Pancreas (tissue), 10 donors: ENCODE data around the gene SPC25. TPM values are rescaled to one million over a fixed set of nuclear protein-coding genes. Genes with fewer than 3 reads are reported as not detected.

Experiments used
- ATAC-seq, 4 donors: fragments of 200-7000 bp; cut with Tn5 transposase; one replicate each; pipeline versions ENCODE4 v1.8.0 to v1.9.1; 2020; ENCODE audit warnings: mild to moderate bottlenecking in 4 of 4, moderate library complexity in 4 of 4
- DNase-seq, 6 donors: peaks; one replicate each; pipeline ENCODE4 v3.0.0-alpha.2; 2020
- FAIRE-seq: peaks from 2 replicates; lab custom pipeline; 2012; peaks lifted over from hg19 to GRCh38; lab: Jason Lieb, UNC
- H3K27ac ChIP-seq, 4 donors: fragments of 200-600 bp; sonication (generic); 1 replicate in 3 of 4; 2 replicates in 1 of 4; pipeline versions ENCODE4 v1.5.0 to v1.8.0; 2020
- H3K27me3 ChIP-seq, 4 donors: fragments of 200-600 bp; one replicate each; pipeline ENCODE4 v1.8.0; 2021
- H3K36me3 ChIP-seq, 3 donors: fragments of 200-600 bp; sonication (generic) in 1 of 3; one replicate each; pipeline versions ENCODE4 v1.5.0 to v1.8.0; 2020 to 2021
- H3K4me1 ChIP-seq, 3 donors: fragments of 200-600 bp; one replicate each; pipeline ENCODE4 v1.8.0; 2021
- H3K4me3 ChIP-seq, 4 donors: fragments of 200-600 bp; sonication (generic) in 2 of 4; one replicate each; pipeline versions ENCODE4 v1.5.0 to v1.8.0; 2020 to 2021
- H3K9me3 ChIP-seq, 4 donors: fragments of 200-600 bp; one replicate each; pipeline ENCODE4 v1.8.0; 2021
- WGBS, 2 donors: extraction: QIAGEN DNeasy Blood & Tissue Kit; methylation state at CpG; one replicate each; pipeline ENCODE4 v1.1.7; 2013; 5-methylcytosine and 5-hydroxymethylcytosine counted together
- intact Hi-C, 3 donors: fragments of 100-400 bp; cut with DNase I; formaldehyde crosslinking; loops; one replicate each; pipeline versions ENCODE4 v1.11.1 to v1.14.2; 2022
- polyA plus RNA-seq, 2 donors: library from polyadenylated mRNA; stranded (reverse); fragments of 200-250 nt; gene quantifications; one replicate each; pipeline ENCODE4 v1.2.3, GENCODE V29; 2013
- total RNA-seq, 6 donors: library from RNA; stranded (reverse); fragmentation: NEBNext Ultra II Directional in 4 of 6; extraction: Animal tissue kit (Norgen Biotek cat#: 25700) in 4 of 6; gene quantifications; one replicate each; pipeline versions ENCODE4 v1.2.1 to v1.2.4, GENCODE V29; 2021 to 2023
- TF ChIP-seq, protein P1 (sequence below), 4 donors: fragments of 200-600 bp; sonication (generic) in 3 of 4; IDR thresholded peaks; one replicate each; pipeline versions ENCODE4 v1.5.0 to v1.8.0; 2021; ENCODE audit warnings: antibody characterized with exemption in 4 of 4
- donor health status: healthy with polysubstance abuse.
- donor health status: DM: no; HTN: no; CAD: no; lungs with moderate emphysema.
- donor health status: DM: no; HTN: no; CAD: no.
- donor health status: control.
- donor health status: control.
- donor health status: Bipolar disorder and iron deficiency.
- donor health status: DM: yes; HTN: yes; CAD: no.
- donor health status: DM: no; HTN: no; CAD: no.
- donor health status: DM: no; HTN: no; CAD: no.
- donor health status: DM: yes; HTN: yes; CAD: no.

The SPC25 gene
- total and polyA plus RNA-seq, 8 donors: 0.14 to 4.2 (median 0.83) TPM

DNA sequence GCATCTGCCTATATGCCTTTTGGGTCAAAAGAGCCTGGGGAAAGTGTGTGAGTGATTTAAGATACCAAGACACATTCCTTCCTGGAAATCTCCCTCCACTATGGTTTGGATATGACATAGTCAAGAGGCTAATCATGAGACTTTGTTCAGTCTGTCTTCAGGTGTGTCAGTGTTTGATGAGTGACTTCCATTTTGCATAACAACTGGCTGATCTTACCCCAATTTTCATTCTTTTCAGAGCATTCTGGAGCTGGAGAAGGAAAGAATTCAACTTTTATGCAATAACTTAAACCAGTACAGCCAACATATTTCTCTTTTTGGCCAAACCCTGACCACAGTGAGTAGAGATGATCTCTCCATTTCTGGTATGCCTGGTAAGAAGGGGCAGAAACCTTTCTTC is 39.4 kb downstream of the SPC25 start:
- TF ChIP-seq, protein P1, sequence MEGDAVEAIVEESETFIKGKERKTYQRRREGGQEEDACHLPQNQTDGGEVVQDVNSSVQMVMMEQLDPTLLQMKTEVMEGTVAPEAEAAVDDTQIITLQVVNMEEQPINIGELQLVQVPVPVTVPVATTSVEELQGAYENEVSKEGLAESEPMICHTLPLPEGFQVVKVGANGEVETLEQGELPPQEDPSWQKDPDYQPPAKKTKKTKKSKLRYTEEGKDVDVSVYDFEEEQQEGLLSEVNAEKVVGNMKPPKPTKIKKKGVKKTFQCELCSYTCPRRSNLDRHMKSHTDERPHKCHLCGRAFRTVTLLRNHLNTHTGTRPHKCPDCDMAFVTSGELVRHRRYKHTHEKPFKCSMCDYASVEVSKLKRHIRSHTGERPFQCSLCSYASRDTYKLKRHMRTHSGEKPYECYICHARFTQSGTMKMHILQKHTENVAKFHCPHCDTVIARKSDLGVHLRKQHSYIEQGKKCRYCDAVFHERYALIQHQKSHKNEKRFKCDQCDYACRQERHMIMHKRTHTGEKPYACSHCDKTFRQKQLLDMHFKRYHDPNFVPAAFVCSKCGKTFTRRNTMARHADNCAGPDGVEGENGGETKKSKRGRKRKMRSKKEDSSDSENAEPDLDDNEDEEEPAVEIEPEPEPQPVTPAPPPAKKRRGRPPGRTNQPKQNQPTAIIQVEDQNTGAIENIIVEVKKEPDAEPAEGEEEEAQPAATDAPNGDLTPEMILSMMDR (IDR thresholded peaks at IDR 0.05): no peak
- ATAC-seq (no peak), DNase-seq (no peak), FAIRE-seq (no peak)
- Histone ChIP-seq H3K4me3 (no peak overlapping the region), H3K9me3 (no peaks in the 10 kb centered on the region), H3K4me1 (no peaks in the 10 kb centered on the region), H3K27me3 (no peaks in the 10 kb centered on the region), H3K36me3 (peaks cover 0 to 21% (median 0%) of the 10 kb centered on the region in 3 donors), H3K27ac (no peak overlapping the region)
- intact Hi-C loops: loop anchor here in 1 of 3 donors (10.0 kb wide), 1 partner anchor 76 kb away; no protein-coding TSS in a partner anchor

DNA sequence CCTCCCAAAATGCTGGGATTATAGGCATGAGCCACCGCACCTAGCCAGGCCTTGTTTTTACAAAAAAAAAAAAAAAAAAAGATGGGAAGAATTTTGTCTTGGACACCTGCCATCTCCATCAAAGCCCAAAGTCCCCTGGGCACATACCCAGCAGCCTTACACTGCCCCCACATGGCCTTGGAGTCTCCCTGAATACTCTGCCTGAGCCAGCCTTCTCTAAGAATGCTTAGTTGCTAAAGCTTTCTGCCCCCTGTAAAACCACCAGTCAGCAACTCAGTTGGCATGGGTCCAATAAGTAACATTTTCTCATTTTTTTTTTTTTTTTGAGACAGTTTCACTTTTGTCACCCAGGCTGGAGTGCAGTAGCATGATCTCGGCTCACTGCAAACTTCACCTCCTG is 40.6 kb downstream of the SPC25 start:
- H3K27ac ChIP-seq: no peak overlapping the region
- H3K27me3 ChIP-seq: no peaks in the 10 kb centered on the region
- intact Hi-C loops: loop anchor here in 1 of 3 donors (10.0 kb wide), 1 partner anchor 75 kb away; no protein-coding TSS in a partner anchor
- 20 to 48% methylated on average over 2 of the region's 2 CpGs for WGBS, 2 donors
- TF ChIP-seq, protein P1 (IDR thresholded peaks at IDR 0.05): peak in 2 of 4 donors; percentile 11 to 16
- no peaks in the 10 kb centered on the region for H3K9me3 ChIP-seq
- H3K36me3 ChIP-seq: peaks cover 0 to 16% (median 0%) of the 10 kb centered on the region in 3 donors
- H3K4me3 ChIP-seq: no peak overlapping the region
- peak in 5 of 6 donors; percentile 59 to 69 (median 64) for DNase-seq
- FAIRE-seq: no peak
- peak; percentile 81 to 98 (median 90) for ATAC-seq
- no peaks in the 10 kb centered on the region for H3K4me1 ChIP-seq

DNA sequence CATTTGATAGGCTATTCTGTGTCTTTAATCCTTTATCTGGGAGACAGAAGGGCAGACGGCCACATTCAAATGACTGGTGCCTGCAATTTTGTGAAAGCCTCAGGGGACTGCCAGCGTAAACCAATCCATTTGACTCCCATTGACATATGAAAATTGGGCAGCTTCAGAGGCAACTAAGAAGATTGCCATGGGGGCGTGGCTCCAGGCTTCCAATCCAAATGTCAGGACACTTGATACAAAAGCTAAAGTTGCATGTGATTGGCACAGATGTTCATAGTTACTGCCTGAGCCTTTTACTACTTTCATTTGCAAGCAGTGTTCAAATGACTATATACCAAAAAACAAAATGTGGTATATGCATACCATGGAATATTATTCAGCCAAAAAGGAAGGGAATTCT is 42.0 kb downstream of the SPC25 start:
- ATAC-seq: no peak
- DNase-seq: no peak
- Histone ChIP-seq H3K27me3 (no peaks in the 10 kb centered on the region), H3K36me3 (peaks cover 0 to 23% (median 4%) of the 10 kb centered on the region in 3 donors), H3K4me3 (no peak overlapping the region), H3K27ac (no peak overlapping the region), H3K4me1 (no peaks in the 10 kb centered on the region), H3K9me3 (no peaks in the 10 kb centered on the region)
- WGBS, 2 donors: 74 to 84% methylated on average over 3 of the region's 3 CpGs
- TF ChIP-seq, protein P1 (IDR thresholded peaks at IDR 0.05): no peak
- FAIRE-seq: no peak
- intact Hi-C loops: no loop called here

DNA sequence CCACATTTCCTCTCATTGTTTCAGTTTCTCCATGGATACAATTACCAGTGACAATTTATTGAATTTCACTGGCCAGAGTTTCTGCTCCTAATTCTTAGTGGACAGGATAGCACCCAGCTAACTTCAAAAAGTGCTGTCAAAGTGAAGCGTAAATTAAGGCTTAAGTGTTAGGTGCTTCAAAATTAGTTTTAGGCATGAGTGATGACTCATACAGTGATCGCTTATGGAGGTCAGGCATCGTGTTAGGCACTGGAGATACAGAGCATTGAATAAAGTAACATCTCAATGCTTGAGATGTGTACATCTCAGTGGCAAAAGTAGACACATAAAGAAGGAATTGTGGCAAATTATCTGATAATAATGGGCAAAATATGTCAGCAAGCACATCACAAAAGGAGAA is 47.0 kb downstream of the SPC25 start:
- no peak overlapping the region for H3K27ac ChIP-seq
- ATAC-seq: no peak
- no peaks in the 10 kb centered on the region for H3K9me3 ChIP-seq
- DNase-seq: no peak
- no peak for FAIRE-seq
- intact Hi-C loops: no loop called here
- WGBS, 2 donors: 97 to 98% methylated on average over 3 of the region's 3 CpGs
- peaks cover 0 to 11% (median 4%) of the 10 kb centered on the region in 3 donors for H3K36me3 ChIP-seq
- TF ChIP-seq, protein P1 (IDR thresholded peaks at IDR 0.05): no peak
- peaks cover 0 to 8% (median 0%) of the 10 kb centered on the region in 3 donors for H3K4me1 ChIP-seq
- H3K27me3 ChIP-seq: no peaks in the 10 kb centered on the region
- H3K4me3 ChIP-seq: no peak overlapping the region

DNA sequence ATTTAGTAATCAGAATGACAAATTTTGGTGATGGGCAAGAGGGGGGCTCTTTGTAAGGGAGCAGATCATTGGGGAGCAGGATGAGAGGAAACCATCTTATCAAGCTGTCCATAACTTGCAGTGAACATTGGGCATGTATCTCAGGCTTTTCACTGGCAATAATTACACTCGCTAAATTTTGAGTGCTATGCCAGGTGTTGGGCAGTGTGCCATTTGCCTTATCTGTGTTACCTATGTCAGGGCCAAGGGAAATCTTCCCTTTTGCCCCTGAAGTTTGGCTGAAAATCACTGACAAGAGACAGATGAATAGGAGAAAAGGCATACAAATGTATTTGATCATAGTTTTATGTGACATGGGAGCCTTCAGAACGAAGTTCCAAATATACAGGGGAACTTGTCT is 48.8 kb downstream of the SPC25 start:
- DNase-seq (peak in 1 of 6 donors; percentile 23), FAIRE-seq (no peak), ATAC-seq (peak in 3 of 4 donors; percentile 51 to 63 (median 59))

More for the DNA sequence above, 48.8 kb downstream of the SPC25 start:
- intact Hi-C loops: no loop called here
- Histone ChIP-seq H3K27ac (no peak overlapping the region), H3K4me1 (peaks cover 0 to 8% (median 0%) of the 10 kb centered on the region in 3 donors), H3K4me3 (no peak overlapping the region), H3K27me3 (no peaks in the 10 kb centered on the region), H3K36me3 (peaks cover 0 to 16% (median 4%) of the 10 kb centered on the region in 3 donors), H3K9me3 (no peaks in the 10 kb centered on the region)
- 20 to 21% methylated on average over 2 of the region's 2 CpGs for WGBS, 2 donors
- TF ChIP-seq, protein P1 (IDR thresholded peaks at IDR 0.05): no peak
